Fibroblast of mammary gland (primary cell): ENCODE data around the gene ANKRD52.

Experiments used
- DNase-seq: peaks from one replicate; pipeline ENCODE4 v3.0.0-alpha.2; 2010; ENCODE audit warnings: low read depth
- H3K4me3 ChIP-seq: 2 replicates; pipeline ENCODE4 v1.5.1; 2011; ENCODE audit warnings: low read depth, mild to moderate bottlenecking, low read length, moderate library complexity; ENCODE audit not compliant: control insufficient read depth
- TF ChIP-seq, protein P1 (sequence below): conservative IDR thresholded peaks from 2 replicates; pipeline ENCODE4 v1.5.1; 2011; ENCODE audit warnings: low read depth, low read length, inconsistent platforms; ENCODE audit not compliant: control insufficient read depth, insufficient read depth

Gene ANKRD52

DNA sequence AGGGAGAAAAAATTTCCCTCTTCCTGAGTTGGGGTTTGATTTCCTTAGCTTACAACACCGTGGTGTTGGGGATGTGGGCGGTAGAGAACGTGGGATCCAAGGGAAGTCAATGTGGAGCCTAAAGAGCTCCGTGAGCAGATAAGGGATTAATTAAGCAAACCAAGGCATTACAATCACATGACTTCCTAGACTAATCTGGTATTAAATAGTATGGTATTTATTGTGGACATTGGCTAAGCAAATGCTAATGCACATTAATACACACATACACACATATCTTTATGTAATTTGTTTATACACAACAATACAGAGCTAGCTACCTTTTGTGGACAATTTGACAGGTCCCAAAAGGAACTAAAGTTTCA lies 35.7 kb downstream of the ANKRD52 start:
- TF ChIP-seq, protein P1, sequence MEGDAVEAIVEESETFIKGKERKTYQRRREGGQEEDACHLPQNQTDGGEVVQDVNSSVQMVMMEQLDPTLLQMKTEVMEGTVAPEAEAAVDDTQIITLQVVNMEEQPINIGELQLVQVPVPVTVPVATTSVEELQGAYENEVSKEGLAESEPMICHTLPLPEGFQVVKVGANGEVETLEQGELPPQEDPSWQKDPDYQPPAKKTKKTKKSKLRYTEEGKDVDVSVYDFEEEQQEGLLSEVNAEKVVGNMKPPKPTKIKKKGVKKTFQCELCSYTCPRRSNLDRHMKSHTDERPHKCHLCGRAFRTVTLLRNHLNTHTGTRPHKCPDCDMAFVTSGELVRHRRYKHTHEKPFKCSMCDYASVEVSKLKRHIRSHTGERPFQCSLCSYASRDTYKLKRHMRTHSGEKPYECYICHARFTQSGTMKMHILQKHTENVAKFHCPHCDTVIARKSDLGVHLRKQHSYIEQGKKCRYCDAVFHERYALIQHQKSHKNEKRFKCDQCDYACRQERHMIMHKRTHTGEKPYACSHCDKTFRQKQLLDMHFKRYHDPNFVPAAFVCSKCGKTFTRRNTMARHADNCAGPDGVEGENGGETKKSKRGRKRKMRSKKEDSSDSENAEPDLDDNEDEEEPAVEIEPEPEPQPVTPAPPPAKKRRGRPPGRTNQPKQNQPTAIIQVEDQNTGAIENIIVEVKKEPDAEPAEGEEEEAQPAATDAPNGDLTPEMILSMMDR: no peak
- peak overlapping the region; percentile 94 for H3K4me3 ChIP-seq
- DNase-seq: no peak

DNA sequence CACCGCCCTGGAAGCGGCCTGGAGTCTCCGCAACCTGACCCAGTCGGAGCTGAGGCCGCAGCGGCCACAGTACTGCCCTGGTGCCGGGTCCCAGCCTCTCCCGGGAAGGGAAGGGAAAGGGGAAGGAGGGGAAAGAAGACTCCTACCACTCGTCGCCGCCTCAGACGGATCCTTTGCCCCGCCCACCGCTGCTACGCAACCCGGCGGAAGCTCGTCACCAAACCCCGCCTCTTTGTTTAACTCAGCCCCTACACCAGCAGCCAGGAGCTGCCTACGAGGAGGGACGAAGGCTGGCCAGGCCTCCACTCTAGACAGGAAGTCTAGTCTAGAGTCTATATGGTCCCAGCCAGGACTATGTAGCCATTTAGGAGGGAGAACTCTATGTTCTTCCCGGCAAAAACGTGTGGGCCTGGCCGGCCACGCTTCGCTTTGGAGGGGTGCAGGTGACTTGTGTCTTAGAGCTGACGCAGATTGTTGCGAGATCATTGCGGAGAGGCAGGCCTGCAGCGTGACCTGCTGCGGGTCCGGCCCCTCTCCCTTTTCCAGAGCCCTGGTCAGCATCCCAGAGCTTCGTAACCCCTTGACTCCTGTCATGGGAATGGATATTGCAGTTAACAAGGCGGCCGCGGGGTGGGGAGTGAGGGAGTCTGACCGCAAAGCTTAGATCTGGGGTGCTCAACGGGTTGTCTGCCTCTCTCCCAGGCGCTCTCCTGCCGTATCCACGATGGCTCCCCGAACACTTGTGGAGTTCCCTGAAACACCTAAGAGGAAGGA lies 36.2 kb downstream of the ANKRD52 start, which contains the start of gene RNF41:
TSS of gene RNF41 (minus strand) at position 166 of the 774 bp plus-strand sequence. CDS start 7,875 bp downstream, outside the sequence.
- peak; percentile 96 for DNase-seq
- TF ChIP-seq, protein P1: no peak
- H3K4me3 ChIP-seq: peak within 1 kb of the TSS; percentile 94

DNA sequence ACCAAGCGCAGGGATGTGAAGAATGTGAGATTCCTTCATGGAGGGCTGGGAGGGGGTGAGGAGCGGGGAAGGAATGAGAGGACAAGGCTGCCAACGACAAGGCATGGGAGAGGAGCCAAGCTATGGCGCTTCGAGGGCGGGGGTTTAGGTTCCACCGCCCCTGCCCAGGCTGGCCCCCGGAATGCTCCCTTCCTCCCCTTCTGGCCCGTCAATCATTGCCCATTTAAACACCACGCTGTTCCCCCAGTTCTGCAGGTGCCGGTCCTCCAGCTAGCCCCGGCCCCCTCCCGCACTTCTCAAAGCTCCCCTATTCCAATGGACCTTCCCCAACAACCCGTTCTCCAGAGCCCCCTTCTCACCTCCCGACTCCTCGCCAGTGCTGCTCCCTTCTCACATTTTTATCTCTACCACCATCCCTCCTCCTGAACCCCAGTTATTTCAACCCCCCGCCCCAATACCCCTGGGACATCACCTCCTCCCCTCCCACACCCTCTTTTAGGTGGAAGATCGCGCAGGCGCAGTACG lies 36.9 kb downstream of the ANKRD52 start:
- DNase-seq: peak; percentile 60
- TF ChIP-seq, protein P1: no peak
- peak overlapping the region; percentile 94 for H3K4me3 ChIP-seq

DNA sequence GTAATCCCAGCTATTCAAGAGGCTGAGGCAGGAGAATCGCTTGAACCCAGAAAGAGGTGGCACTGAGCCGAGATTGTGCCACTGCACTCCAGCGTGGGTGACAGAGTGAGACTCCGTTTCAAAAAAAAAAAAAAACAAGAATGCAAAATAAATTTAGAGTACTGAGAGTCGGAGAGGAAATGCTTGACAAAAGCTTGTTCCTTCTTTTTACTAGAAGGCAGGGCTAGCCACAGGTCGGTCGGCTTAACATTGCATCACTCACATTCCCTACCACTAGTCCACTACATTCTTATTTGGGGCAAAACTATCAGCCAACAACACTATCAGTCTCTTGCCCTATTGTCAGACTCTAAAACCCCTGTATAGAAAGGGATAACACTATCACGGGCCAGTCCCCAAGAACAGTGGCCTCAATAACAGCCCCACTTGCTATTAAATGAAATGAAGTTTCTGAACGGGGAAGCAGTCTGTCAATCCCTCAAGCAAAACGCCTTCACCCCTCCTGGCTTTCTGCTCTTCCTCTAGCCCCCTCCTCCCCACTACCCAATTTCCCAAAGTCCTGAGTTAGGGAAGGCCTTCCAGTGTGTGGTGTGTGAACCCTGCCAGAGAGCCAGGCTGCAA lies 37.5 kb downstream of the ANKRD52 start:
- TF ChIP-seq, protein P1: no peak

DNA sequence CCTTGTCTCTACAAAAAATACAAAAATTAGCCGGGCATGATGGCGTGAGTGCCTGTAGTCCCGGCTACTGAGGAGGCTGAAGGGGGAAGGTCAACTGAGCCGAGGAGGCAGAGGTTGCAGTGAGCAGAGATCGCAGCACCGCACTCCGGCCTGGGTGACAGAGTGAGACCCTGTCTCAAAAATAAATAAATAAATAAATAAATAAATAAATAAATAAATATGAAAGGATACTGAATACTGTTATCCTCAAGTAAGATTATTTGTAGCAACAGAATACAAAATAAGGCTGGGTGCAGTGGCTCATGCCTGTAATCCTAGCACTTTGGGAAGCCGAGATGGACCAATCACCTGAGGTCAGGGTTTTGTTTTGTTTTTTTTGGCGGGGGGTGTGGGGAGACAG lies 38.3 kb downstream of the ANKRD52 start:
- DNase-seq: no peak
- no peak overlapping the region for H3K4me3 ChIP-seq
- TF ChIP-seq, protein P1: no peak

More for the DNA sequence above, 37.5 kb downstream of the ANKRD52 start:
- H3K4me3 ChIP-seq: peak overlapping the region; percentile 94
- DNase-seq: peak; percentile 42

DNA sequence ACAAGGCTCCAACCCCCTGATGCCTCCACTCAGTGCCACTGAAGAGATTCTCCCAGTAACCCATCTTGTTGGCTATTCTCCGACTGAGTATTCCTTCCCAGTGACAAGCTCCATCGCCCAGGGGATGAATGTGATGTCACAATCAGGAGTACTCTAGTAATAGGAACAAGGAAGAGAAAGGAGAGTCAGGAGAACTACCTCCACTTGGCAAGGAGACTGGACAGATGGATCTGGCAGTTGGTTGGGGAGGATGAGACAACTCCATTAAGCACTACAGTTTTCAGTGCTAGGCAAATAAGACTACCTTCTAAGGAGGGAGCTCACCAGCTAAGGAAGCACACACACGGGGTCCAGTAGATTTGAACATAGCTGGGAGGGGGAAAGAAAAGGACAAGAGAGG lies 41.7 kb downstream of the ANKRD52 start:
- TF ChIP-seq, protein P1: no peak
- H3K4me3 ChIP-seq: no peak overlapping the region
- no peak for DNase-seq
